ENCODE measurements around the gene EXOC3L2.

Gene EXOC3L2

GRCh38 chr19:45280471-45280961, 35.3 kb upstream of the EXOC3L2 start:
- in situ Hi-C loops (cut with HindIII; ENCODE audit: low sequenced_read_pairs) = no loop called here

GRCh38 chr19:45279587-45280192, 34.5 kb upstream of the EXOC3L2 start:
- in situ Hi-C loops (cut with HindIII; ENCODE audit: low sequenced_read_pairs) = no loop called here
- no peak for DNase-seq (ENCODE audit: low read depth)
- no peak overlapping the region for H3K4me3 ChIP-seq (ENCODE audit: low read depth, low read length)
- no peak for TF ChIP-seq CTCF (IDR thresholded peaks at IDR 0.05; ENCODE audit: low read depth, low read length, missing control alignments)

More at GRCh38 chr19:45280471-45280961, 35.3 kb upstream of the EXOC3L2 start:
- DNase-seq (ENCODE audit: low read depth) = no peak
- TF ChIP-seq CTCF (IDR thresholded peaks at IDR 0.05; ENCODE audit: low read depth, low read length, missing control alignments) = no peak
- H3K4me3 ChIP-seq (ENCODE audit: low read depth, low read length) = no peak overlapping the region

- in situ Hi-C loops (cut with HindIII; ENCODE audit: low sequenced_read_pairs) = no loop called here
Measured at GRCh38 chr19:45278087-45278486, 32.9 kb upstream of the EXOC3L2 start.

GRCh38 chr19:45276284-45276687, 31.1 kb upstream of the EXOC3L2 start:
- no peak for DNase-seq (ENCODE audit: low read depth)
- in situ Hi-C loops (cut with HindIII; ENCODE audit: low sequenced_read_pairs) = no loop called here
- TF ChIP-seq CTCF (IDR thresholded peaks at IDR 0.05; ENCODE audit: low read depth, low read length, missing control alignments) = no peak
- H3K4me3 ChIP-seq (ENCODE audit: low read depth, low read length) = no peak overlapping the region

More at GRCh38 chr19:45278087-45278486, 32.9 kb upstream of the EXOC3L2 start:
- no peak overlapping the region for H3K4me3 ChIP-seq (ENCODE audit: low read depth, low read length)
- no peak for TF ChIP-seq CTCF (IDR thresholded peaks at IDR 0.05; ENCODE audit: low read depth, low read length, missing control alignments)
- DNase-seq (ENCODE audit: low read depth) = no peak

- TF ChIP-seq CTCF (IDR thresholded peaks at IDR 0.05; ENCODE audit: low read depth, low read length, missing control alignments) = no peak
- H3K4me3 ChIP-seq (ENCODE audit: low read depth, low read length) = no peak overlapping the region
- no peak for DNase-seq (ENCODE audit: low read depth)
- in situ Hi-C loops (cut with HindIII; ENCODE audit: low sequenced_read_pairs) = no loop called here
Measured at GRCh38 chr19:45275370-45275971, 30.3 kb upstream of the EXOC3L2 start.

- TF ChIP-seq CTCF (IDR thresholded peaks at IDR 0.05; ENCODE audit: low read depth, low read length, missing control alignments) = no peak
- no peak overlapping the region for H3K4me3 ChIP-seq (ENCODE audit: low read depth, low read length)
- DNase-seq (ENCODE audit: low read depth) = no peak
- in situ Hi-C loops (cut with HindIII; ENCODE audit: low sequenced_read_pairs) = no loop called here
Measured at GRCh38 chr19:45273521-45273855, 28.3 kb upstream of the EXOC3L2 start.
